HG02870 (cell line): ENCODE data around the gene ACTL10.

Experiments used
- ATAC-seq: cut with Tn5 transposase; IDR thresholded peaks from one replicate; pipeline ENCODE4 v1.9.1; 2021; ENCODE audit warnings: mild to moderate bottlenecking, moderate library complexity; ENCODE audit not compliant: unreplicated experiment

ACTL10 gene

GRCh38 chr20:33648396-33649004 lies 18.2 kb upstream of the ACTL10 start:
- no peak for ATAC-seq

GRCh38 chr20:33649201-33649681 lies 17.5 kb upstream of the ACTL10 start:
- no peak for ATAC-seq

GRCh38 chr20:33650111-33650752 lies 16.5 kb upstream of the ACTL10 start:
- ATAC-seq: no peak

GRCh38 chr20:33650753-33651561 lies 15.8 kb upstream of the ACTL10 start:
- ATAC-seq: no peak

GRCh38 chr20:33651562-33652048 lies 15.1 kb upstream of the ACTL10 start:
- no peak for ATAC-seq

- no peak for ATAC-seq
Observed at GRCh38 chr20:33653218-33653899, 13.4 kb upstream of the ACTL10 start.

- no peak for ATAC-seq
Observed at GRCh38 chr20:33653900-33654596, 12.7 kb upstream of the ACTL10 start.

GRCh38 chr20:33654680-33655161 lies 12.0 kb upstream of the ACTL10 start:
- no peak for ATAC-seq

- no peak for ATAC-seq
Observed at GRCh38 chr20:33655164-33655563, 11.6 kb upstream of the ACTL10 start.

- no peak for ATAC-seq
Observed at GRCh38 chr20:33656010-33656782, 10.5 kb upstream of the ACTL10 start.

- ATAC-seq: no peak
Observed at GRCh38 chr20:33656783-33657703, 9.7 kb upstream of the ACTL10 start.

- ATAC-seq: no peak
Observed at GRCh38 chr20:33657704-33658095, 9.0 kb upstream of the ACTL10 start.

GRCh38 chr20:33658510-33658909 lies 8.2 kb upstream of the ACTL10 start:
- ATAC-seq: no peak

- ATAC-seq: no peak
Observed at GRCh38 chr20:33658929-33659328, 7.8 kb upstream of the ACTL10 start.

- ATAC-seq: no peak
Observed at GRCh38 chr20:33659341-33660034, 7.3 kb upstream of the ACTL10 start.

- ATAC-seq: no peak
Observed at GRCh38 chr20:33660035-33660684, 6.6 kb upstream of the ACTL10 start.

- ATAC-seq: no peak
Observed at GRCh38 chr20:33660685-33661058, 6.1 kb upstream of the ACTL10 start.

GRCh38 chr20:33662172-33662571 lies 4.6 kb upstream of the ACTL10 start, which contains the start of gene C20orf144:
C20orf144 (plus strand) TSS chr20:33662327; CDS start chr20:33662346, 19 bp downstream.
- ATAC-seq: no peak
